ENCODE measurements around the gene PLCB4. TPM values are rescaled to one million over a fixed set of nuclear protein-coding genes. Genes with fewer than 3 reads are reported as not detected.

Gene PLCB4
- total RNA-seq, 1 experiment from 2014 or later: 0.91 TPM

GRCh38 chr20:9166153-9166780, 97.4 kb downstream of the PLCB4 start:
- Mint-ChIP-seq H3K27ac (ENCODE audit: low read depth, unreplicated experiment) (peak overlapping the region; percentile 49), H3K36me3 (ENCODE audit: insufficient read depth, unreplicated experiment) (no peaks in the 10 kb centered on the region), H3K27me3 (ENCODE audit: insufficient read depth, unreplicated experiment) (no peaks in the 10 kb centered on the region), H3K4me1 (ENCODE audit: insufficient read depth, unreplicated experiment) (no peaks in the 10 kb centered on the region), H3K4me3 (ENCODE audit: unreplicated experiment) (no peak overlapping the region), H3K9me3 (ENCODE audit: unreplicated experiment) (no peaks in the 10 kb centered on the region)
- CTCF ChIA-PET: interaction anchor here (0.6 to 1.4 kb wide), 2 partner anchors 185 to 312 kb away, joined by 3 read pairs; no protein-coding TSS in a partner anchor
- DNase-seq (ENCODE audit: unreplicated experiment): peak; percentile 30
- POLR2A ChIA-PET: no interaction called here
- TF ChIP-seq, protein P1, sequence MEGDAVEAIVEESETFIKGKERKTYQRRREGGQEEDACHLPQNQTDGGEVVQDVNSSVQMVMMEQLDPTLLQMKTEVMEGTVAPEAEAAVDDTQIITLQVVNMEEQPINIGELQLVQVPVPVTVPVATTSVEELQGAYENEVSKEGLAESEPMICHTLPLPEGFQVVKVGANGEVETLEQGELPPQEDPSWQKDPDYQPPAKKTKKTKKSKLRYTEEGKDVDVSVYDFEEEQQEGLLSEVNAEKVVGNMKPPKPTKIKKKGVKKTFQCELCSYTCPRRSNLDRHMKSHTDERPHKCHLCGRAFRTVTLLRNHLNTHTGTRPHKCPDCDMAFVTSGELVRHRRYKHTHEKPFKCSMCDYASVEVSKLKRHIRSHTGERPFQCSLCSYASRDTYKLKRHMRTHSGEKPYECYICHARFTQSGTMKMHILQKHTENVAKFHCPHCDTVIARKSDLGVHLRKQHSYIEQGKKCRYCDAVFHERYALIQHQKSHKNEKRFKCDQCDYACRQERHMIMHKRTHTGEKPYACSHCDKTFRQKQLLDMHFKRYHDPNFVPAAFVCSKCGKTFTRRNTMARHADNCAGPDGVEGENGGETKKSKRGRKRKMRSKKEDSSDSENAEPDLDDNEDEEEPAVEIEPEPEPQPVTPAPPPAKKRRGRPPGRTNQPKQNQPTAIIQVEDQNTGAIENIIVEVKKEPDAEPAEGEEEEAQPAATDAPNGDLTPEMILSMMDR (IDR thresholded peaks at IDR 0.05; ENCODE audit: unreplicated experiment): no peak
- intact Hi-C loops (cut with micrococcal nuclease): no loop called here
- no TSS peak for BruUV-seq (replicated peaks)

DNA sequence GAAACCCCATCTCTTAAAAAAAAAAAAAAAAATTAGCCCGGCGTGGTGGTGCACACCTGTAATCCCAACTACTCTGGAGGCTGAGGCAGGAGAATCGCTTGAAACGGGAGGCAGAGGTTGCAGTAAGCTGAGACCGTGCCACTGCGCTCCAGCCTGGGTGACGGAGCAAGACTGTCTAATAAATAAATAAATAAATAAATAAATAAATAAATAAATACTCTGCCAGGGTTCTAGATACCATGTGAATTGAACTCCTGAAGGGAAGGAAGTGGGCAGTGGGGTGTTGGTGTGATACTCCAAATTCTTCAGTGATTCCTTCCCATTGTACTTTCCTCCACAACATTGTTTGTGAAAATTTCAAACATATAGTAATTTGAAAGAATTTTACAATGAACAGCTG, 100.5 kb downstream of the PLCB4 start:
- H3K4me1 Mint-ChIP-seq (ENCODE audit: insufficient read depth, unreplicated experiment): no peaks in the 10 kb centered on the region
- intact Hi-C loops (cut with micrococcal nuclease): no loop called here
- no peaks in the 10 kb centered on the region for H3K27me3 Mint-ChIP-seq (ENCODE audit: insufficient read depth, unreplicated experiment)
- POLR2A ChIA-PET: no interaction called here
- H3K9me3 Mint-ChIP-seq (ENCODE audit: unreplicated experiment): no peaks in the 10 kb centered on the region
- no peak for DNase-seq (ENCODE audit: unreplicated experiment)
- no TSS peak for BruUV-seq (replicated peaks)
- no peak overlapping the region for H3K4me3 Mint-ChIP-seq (ENCODE audit: unreplicated experiment)
- TF ChIP-seq, protein P1 (IDR thresholded peaks at IDR 0.05; ENCODE audit: unreplicated experiment): no peak
- CTCF ChIA-PET: interaction anchor here (0.6 to 2.1 kb wide), 3 partner anchors 11 to 71 kb away, joined by 4 to 7 read pairs (median 7); no protein-coding TSS in a partner anchor
- no peak overlapping the region for H3K27ac Mint-ChIP-seq (ENCODE audit: low read depth, unreplicated experiment)
- H3K36me3 Mint-ChIP-seq (ENCODE audit: insufficient read depth, unreplicated experiment): no peaks in the 10 kb centered on the region

- CTCF ChIA-PET: interaction anchor here (0.6 to 3.8 kb wide), 3 partner anchors 184 to 319 kb away, joined by 3 to 12 read pairs (median 5); no protein-coding TSS in a partner anchor
- no TSS peak for BruUV-seq (replicated peaks)
- H3K9me3 Mint-ChIP-seq (ENCODE audit: unreplicated experiment): no peaks in the 10 kb centered on the region
- POLR2A ChIA-PET: no interaction called here
- H3K36me3 Mint-ChIP-seq (ENCODE audit: insufficient read depth, unreplicated experiment): no peaks in the 10 kb centered on the region
- peak; percentile 18 for DNase-seq (ENCODE audit: unreplicated experiment)
- no peak overlapping the region for H3K4me3 Mint-ChIP-seq (ENCODE audit: unreplicated experiment)
- intact Hi-C loops (cut with micrococcal nuclease): loop anchor here (10.0 kb wide), 1 partner anchor 318 kb away; no protein-coding TSS in a partner anchor
- no peak overlapping the region for H3K27ac Mint-ChIP-seq (ENCODE audit: low read depth, unreplicated experiment)
- TF ChIP-seq, protein P1 (IDR thresholded peaks at IDR 0.05; ENCODE audit: unreplicated experiment): no peak
- no peaks in the 10 kb centered on the region for H3K4me1 Mint-ChIP-seq (ENCODE audit: insufficient read depth, unreplicated experiment)
- no peaks in the 10 kb centered on the region for H3K27me3 Mint-ChIP-seq (ENCODE audit: insufficient read depth, unreplicated experiment)
These were observed 104.0 kb downstream of the PLCB4 start for GRCh38 chr20:9172851-9173250.

- no peaks in the 10 kb centered on the region for H3K36me3 Mint-ChIP-seq (ENCODE audit: insufficient read depth, unreplicated experiment)
- H3K27me3 Mint-ChIP-seq (ENCODE audit: insufficient read depth, unreplicated experiment): no peaks in the 10 kb centered on the region
- no TSS peak for BruUV-seq (replicated peaks)
- TF ChIP-seq, protein P1 (IDR thresholded peaks at IDR 0.05; ENCODE audit: unreplicated experiment): no peak
- intact Hi-C loops (cut with micrococcal nuclease): loop anchor here (10.0 kb wide), 1 partner anchor 322 kb away; no protein-coding TSS in a partner anchor
- ChIA-PET POLR2A (no interaction called here), CTCF (no interaction called here)
- no peaks in the 10 kb centered on the region for H3K9me3 Mint-ChIP-seq (ENCODE audit: unreplicated experiment)
- H3K27ac Mint-ChIP-seq (ENCODE audit: low read depth, unreplicated experiment): no peak overlapping the region
- H3K4me1 Mint-ChIP-seq (ENCODE audit: insufficient read depth, unreplicated experiment): peaks cover 9% of the 10 kb centered on the region
- H3K4me3 Mint-ChIP-seq (ENCODE audit: unreplicated experiment): no peak overlapping the region
- DNase-seq (ENCODE audit: unreplicated experiment): peak; percentile 33
These were observed 108.4 kb downstream of the PLCB4 start for GRCh38 chr20:9177278-9177677.

All from MCF 10A (cell line).